Measurements from ENCODE around the gene EPHA8. TPM values are rescaled to one million over a fixed set of nuclear protein-coding genes. Genes with fewer than 3 reads are reported as not detected.

EPHA8 gene
- total RNA-seq, 4 donors from 2014 or later = 0.17 TPM; not detected in 3

- no peak for TF ChIP-seq CTCF (IDR thresholded peaks at IDR 0.05; ENCODE audit: low read depth)
Observed at GRCh38 chr1:22553991-22554522, 9.2 kb upstream of the EPHA8 start.

- no peak for TF ChIP-seq CTCF (IDR thresholded peaks at IDR 0.05; ENCODE audit: low read depth)
Observed at GRCh38 chr1:22555371-22555656, 8.0 kb upstream of the EPHA8 start.

GRCh38 chr1:22556391-22557104 lies 6.7 kb upstream of the EPHA8 start:
- no peak for TF ChIP-seq CTCF (IDR thresholded peaks at IDR 0.05; ENCODE audit: low read depth)

- no peak for TF ChIP-seq CTCF (IDR thresholded peaks at IDR 0.05; ENCODE audit: low read depth)
Observed at GRCh38 chr1:22557341-22557950, 5.8 kb upstream of the EPHA8 start.

GRCh38 chr1:22563671-22564602 lies 648 bp downstream of the EPHA8 start:
- TF ChIP-seq CTCF (IDR thresholded peaks at IDR 0.05; ENCODE audit: low read depth) = no peak

- TF ChIP-seq CTCF (IDR thresholded peaks at IDR 0.05; ENCODE audit: low read depth) = no peak
Observed at GRCh38 chr1:22566161-22566560, 2.9 kb downstream of the EPHA8 start.

GRCh38 chr1:22567197-22567596 lies 3.9 kb downstream of the EPHA8 start:
- TF ChIP-seq CTCF (IDR thresholded peaks at IDR 0.05; ENCODE audit: low read depth) = no peak

All from subcutaneous adipose tissue (tissue), 4 donors.